Measurements from ENCODE around the gene EVX2.

Gene EVX2

GRCh38 chr2:176074919-176075425, 8.8 kb downstream of the EVX2 start:
- no peak for TF ChIP-seq CTCF (IDR thresholded peaks at IDR 0.05; ENCODE audit: insufficient read depth, low read depth, low read length, missing control alignments)
- DNase-seq (ENCODE audit: low read depth), result no peak

GRCh38 chr2:176072951-176073904, 10.5 kb downstream of the EVX2 start:
- DNase-seq (ENCODE audit: low read depth), result no peak
- TF ChIP-seq CTCF (IDR thresholded peaks at IDR 0.05; ENCODE audit: insufficient read depth, low read depth, low read length, missing control alignments), result no peak
- H3K4me3 ChIP-seq (ENCODE audit: low read length), result no peak overlapping the region

More at GRCh38 chr2:176074919-176075425, 8.8 kb downstream of the EVX2 start:
- H3K4me3 ChIP-seq (ENCODE audit: low read length), result no peak overlapping the region

- no peak for DNase-seq (ENCODE audit: low read depth)
- TF ChIP-seq CTCF (IDR thresholded peaks at IDR 0.05; ENCODE audit: insufficient read depth, low read depth, low read length, missing control alignments), result no peak
- H3K4me3 ChIP-seq (ENCODE audit: low read length), result no peak overlapping the region
Observed at GRCh38 chr2:176072292-176072669, 11.5 kb downstream of the EVX2 start.

GRCh38 chr2:176071330-176072291, 12.2 kb downstream of the EVX2 start:
- H3K4me3 ChIP-seq (ENCODE audit: low read length), result no peak overlapping the region
- DNase-seq (ENCODE audit: low read depth), result no peak
- no peak for TF ChIP-seq CTCF (IDR thresholded peaks at IDR 0.05; ENCODE audit: insufficient read depth, low read depth, low read length, missing control alignments)

DNA sequence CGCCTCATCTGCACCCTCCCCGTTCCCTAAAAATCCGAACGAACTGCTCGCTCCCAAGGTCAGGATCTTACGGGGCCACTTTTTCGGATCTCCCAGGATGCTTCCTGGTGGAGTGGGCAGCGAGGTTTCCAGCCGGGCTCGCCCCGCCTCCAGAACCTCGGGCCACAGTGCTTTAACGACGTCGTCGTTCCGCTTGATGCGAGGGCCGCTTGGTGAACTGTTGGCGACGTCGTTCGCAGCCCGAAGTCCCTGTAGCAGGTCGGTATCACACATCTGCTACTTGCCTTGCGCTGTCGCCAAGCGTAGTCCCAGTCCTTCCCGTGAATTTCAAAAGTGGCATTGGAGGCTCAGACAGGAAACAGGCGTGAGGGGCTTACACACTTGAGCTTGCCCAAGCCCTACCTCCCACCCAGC, 15.3 kb downstream of the EVX2 start:
- no peak for DNase-seq (ENCODE audit: low read depth)
- TF ChIP-seq CTCF (IDR thresholded peaks at IDR 0.05; ENCODE audit: insufficient read depth, low read depth, low read length, missing control alignments), result no peak
- no peak overlapping the region for H3K4me3 ChIP-seq (ENCODE audit: low read length)

GRCh38 chr2:176067589-176068418, 16.0 kb downstream of the EVX2 start:
- TF ChIP-seq CTCF (IDR thresholded peaks at IDR 0.05; ENCODE audit: insufficient read depth, low read depth, low read length, missing control alignments), result no peak
- DNase-seq (ENCODE audit: low read depth), result no peak
- no peak overlapping the region for H3K4me3 ChIP-seq (ENCODE audit: low read length)
